CD14-positive monocyte (primary cell): ENCODE data around the gene AVL9. TPM values are rescaled to one million over a fixed set of nuclear protein-coding genes. Genes with fewer than 3 reads are reported as not detected.

ENCODE experiments used
- DNase-seq, 3 donors: peaks; one replicate each; pipeline ENCODE4 v3.0.0-alpha.2; 2011 to 2022
- H2AFZ ChIP-seq: 2 replicates; pipeline ENCODE4 v1.6.0; 2012; ENCODE audit warnings: mild to moderate bottlenecking, low read depth, low read length, inconsistent platforms; ENCODE audit not compliant: insufficient read depth, poor library complexity, severe bottlenecking
- H3K27ac ChIP-seq, 2 donors: 1 replicate in 1 of 2; 2 replicates in 1 of 2; pipeline ENCODE4 v1.5.1; 2012 to 2013; ENCODE audit warnings: low read length in 2 of 2, control low read depth in 1 of 2, inconsistent platforms in 1 of 2, low read depth in 1 of 2, mild to moderate bottlenecking in 1 of 2
- H3K27me3 ChIP-seq, 2 donors: one replicate each; pipeline versions ENCODE4 v1.6.0 to v1.6.1; 2011 to 2013; ENCODE audit warnings: low read length in 2 of 2; ENCODE audit not compliant: control insufficient read depth in 2 of 2, insufficient read depth in 2 of 2
- H3K36me3 ChIP-seq, 2 donors: replicated peaks in 1 of 2; 1 replicate in 1 of 2; 2 replicates in 1 of 2; pipeline versions ENCODE4 v1.5.1 to v1.6.1; 2012 to 2013; ENCODE audit warnings: low read length in 2 of 2, control low read depth in 1 of 2, inconsistent platforms in 1 of 2, mild to moderate bottlenecking in 1 of 2; ENCODE audit not compliant: insufficient read depth in 2 of 2, control insufficient read depth in 1 of 2
- H3K4me1 ChIP-seq, 2 donors: 1 replicate in 1 of 2; 2 replicates in 1 of 2; pipeline versions ENCODE4 v1.5.1 to v1.6.1; 2012 to 2013; ENCODE audit warnings: low read length in 2 of 2, control low read depth in 1 of 2, inconsistent platforms in 1 of 2, mild to moderate bottlenecking in 1 of 2, moderate library complexity in 1 of 2; ENCODE audit not compliant: insufficient read depth in 2 of 2, control insufficient read depth in 1 of 2
- H3K4me2 ChIP-seq: replicated peaks from 2 replicates; pipeline ENCODE3; 2012; ENCODE audit warnings: low read length, moderate library complexity, mild to moderate bottlenecking; ENCODE audit not compliant: poor library complexity, severe bottlenecking; ENCODE audit errors: extremely low read depth
- H3K4me3 ChIP-seq, 3 experiments: fragments of 200-600 bp in 1 of 3; sonication (generic) in 1 of 3; replicated peaks in 1 of 3; 1 replicate in 2 of 3; 2 replicates in 1 of 3; pipeline ENCODE4 v1.5.1; 2011 to 2013; ENCODE audit warnings: low read length in 3 of 3, mild to moderate bottlenecking in 3 of 3, control low read depth in 2 of 3, low read depth in 2 of 3, inconsistent platforms in 1 of 3, moderate library complexity in 1 of 3
- H3K79me2 ChIP-seq: 2 replicates; pipeline ENCODE4 v1.6.0; 2012; ENCODE audit warnings: mild to moderate bottlenecking, control low read depth, inconsistent platforms, low read length, moderate library complexity; ENCODE audit not compliant: insufficient read depth
- H3K9ac ChIP-seq: 2 replicates; pipeline ENCODE4 v1.6.0; 2017; ENCODE audit warnings: low read length, mild to moderate bottlenecking; ENCODE audit not compliant: insufficient read depth, poor library complexity, severe bottlenecking
- H3K9me3 ChIP-seq, 2 donors: replicated peaks in 1 of 2; 1 replicate in 1 of 2; 2 replicates in 1 of 2; pipeline versions ENCODE4 v1.5.1 to v1.6.1; 2012 to 2013; ENCODE audit warnings: low read length in 2 of 2, control low read depth in 1 of 2; ENCODE audit not compliant: control insufficient read depth in 1 of 2, insufficient read depth in 1 of 2
- H4K20me1 ChIP-seq: 2 replicates; pipeline ENCODE4 v1.6.0; 2012; ENCODE audit warnings: mild to moderate bottlenecking, low read length, control low read depth, moderate library complexity; ENCODE audit not compliant: insufficient read depth
- H3K27ac Mint-ChIP-seq, 7 donors: one replicate each; pipeline ENCODE4 v1.8.0; 2020; ENCODE audit warnings: mild to moderate bottlenecking in 7 of 7, mixed read lengths in 7 of 7, moderate library complexity in 6 of 7, inconsistent platforms in 2 of 7
- H3K27me3 Mint-ChIP-seq, 3 donors: one replicate each; pipeline ENCODE4 v1.8.0; 2021 to 2022; ENCODE audit warnings: low read depth in 3 of 3, mild to moderate bottlenecking in 3 of 3, mixed read lengths in 3 of 3, moderate library complexity in 3 of 3, inconsistent platforms in 1 of 3
- H3K36me3 Mint-ChIP-seq, 2 donors: one replicate each; pipeline ENCODE4 v1.8.0; 2020; ENCODE audit warnings: mixed read lengths in 2 of 2, inconsistent platforms in 1 of 2, mild to moderate bottlenecking in 1 of 2
- H3K4me1 Mint-ChIP-seq: one replicate; pipeline ENCODE4 v1.8.0; 2020; ENCODE audit warnings: mild to moderate bottlenecking, mixed read lengths
- H3K4me3 Mint-ChIP-seq, 2 donors: one replicate each; pipeline ENCODE4 v1.8.0; 2020; ENCODE audit warnings: mild to moderate bottlenecking in 2 of 2, mixed read lengths in 2 of 2, moderate library complexity in 1 of 2
- H3K9me3 Mint-ChIP-seq, 7 donors: one replicate each; pipeline ENCODE4 v1.8.0; 2020 to 2022; ENCODE audit warnings: mixed read lengths in 7 of 7, mild to moderate bottlenecking in 6 of 7, moderate library complexity in 6 of 7, inconsistent platforms in 2 of 7
- CTCF ChIP-seq: fragments of 200-600 bp; IDR thresholded peaks from one replicate; pipeline ENCODE4 v1.8.0; 2022; ENCODE audit warnings: antibody characterized with exemption, mild to moderate bottlenecking
- WGBS: methylation state at CpG from one replicate; pipeline ENCODE4 v1.1.5; 2013; ENCODE audit warnings: missing lambda C conversion rate; ENCODE audit not compliant: insufficient coverage; 5-methylcytosine and 5-hydroxymethylcytosine counted together
- intact Hi-C, 2 donors: fragments of 100-400 bp; cut with micrococcal nuclease; formaldehyde crosslinking; loops; one replicate each; pipeline versions ENCODE4 v1.15.0 to v1.15.1; 2023
- polyA plus RNA-seq, 3 donors: library from polyadenylated mRNA; depleted of rRNA in 1 of 3; unstranded in 2 of 3; stranded (reverse) in 1 of 3; fragments of 300-500 nt in 2 of 3; fragments of >200 nt in 1 of 3; fragmentation: Illumina TruSeq in 2 of 3; gene quantifications; 1 replicate in 2 of 3; 2 replicates in 1 of 3; pipeline ENCODE4 v1.2.3, GENCODE V29; 2012 to 2021

AVL9 gene
- polyA plus RNA-seq, 3 donors, result 16.3 to 17.1 (median 16.8) TPM

- no peak for DNase-seq
- Histone ChIP-seq H3K9me3 (no peaks in the 10 kb centered on the region), H3K79me2 (peaks cover 78% of the 10 kb centered on the region), H2AFZ (no peak overlapping the region), H3K4me1 (no peaks in the 10 kb centered on the region), H3K4me3 (no peak overlapping the region), H3K27me3 (no peaks in the 10 kb centered on the region), H3K9ac (no peak overlapping the region), H3K4me2 (no peak overlapping the region), H4K20me1 (peaks cover 95% of the 10 kb centered on the region), H3K27ac (no peak overlapping the region), H3K36me3 (peaks cover 4 to 17% of the 10 kb centered on the region in 2 donors)
- H3K27me3 Mint-ChIP-seq, result no peaks in the 10 kb centered on the region
- H3K9me3 Mint-ChIP-seq, result peaks cover 0 to 1% (median 0%) of the 10 kb centered on the region in 7 donors
- peaks cover 3% of the 10 kb centered on the region for H3K4me1 Mint-ChIP-seq
- no peak overlapping the region for H3K4me3 Mint-ChIP-seq
- intact Hi-C loops, result no loop called here
- peak overlapping the region in 2 of 7 donors; percentile 42 to 43 for H3K27ac Mint-ChIP-seq
- peaks cover 5 to 16% of the 10 kb centered on the region in 2 donors for H3K36me3 Mint-ChIP-seq
- no peak for TF ChIP-seq CTCF
- no CpG with 5 or more reads among the region's 1 CpG for WGBS
Measured at GRCh38 chr7:32536585-32536984, 41.3 kb downstream of the AVL9 start.

GRCh38 chr7:32537760-32538159 lies 42.5 kb downstream of the AVL9 start:
- no peak overlapping the region for H3K9ac ChIP-seq
- no peaks in the 10 kb centered on the region for H3K4me1 ChIP-seq
- peaks cover 0 to 11% of the 10 kb centered on the region in 2 donors for H3K36me3 ChIP-seq
- H3K4me1 Mint-ChIP-seq, result peaks cover 3% of the 10 kb centered on the region
- no peaks in the 10 kb centered on the region for H3K27me3 Mint-ChIP-seq
- peaks cover 79% of the 10 kb centered on the region for H3K79me2 ChIP-seq
- no peak overlapping the region for H3K4me3 ChIP-seq
- H3K27me3 ChIP-seq, result no peaks in the 10 kb centered on the region
- H3K36me3 Mint-ChIP-seq, result peaks cover 2 to 13% of the 10 kb centered on the region in 2 donors
- intact Hi-C loops, result no loop called here
- peak overlapping the region in 1 of 7 donors; percentile 41 for H3K27ac Mint-ChIP-seq
- DNase-seq, result no peak
- 100% methylated on average over 1 of the region's 4 CpGs for WGBS
- H3K4me3 Mint-ChIP-seq, result no peak overlapping the region
- H3K27ac ChIP-seq, result no peak overlapping the region
- H3K4me2 ChIP-seq, result no peak overlapping the region
- H4K20me1 ChIP-seq, result peaks cover 94% of the 10 kb centered on the region
- H3K9me3 Mint-ChIP-seq, result peaks cover 0 to 1% (median 0%) of the 10 kb centered on the region in 7 donors
- TF ChIP-seq CTCF, result no peak
- no peaks in the 10 kb centered on the region for H3K9me3 ChIP-seq
- no peak overlapping the region for H2AFZ ChIP-seq
